ENCODE results near the gene TTBK2.

The TTBK2 gene

GRCh38 chr15:42868683-42869082 is 51.9 kb downstream of the TTBK2 start:
- no peaks in the 10 kb centered on the region for H3K27me3 ChIP-seq (ENCODE audit: insufficient read depth, low read depth, severe bottlenecking)
- no peak for DNase-seq
- no peaks in the 10 kb centered on the region for H3K9me3 ChIP-seq (ENCODE audit: severe bottlenecking)
- no peak overlapping the region for H3K27ac ChIP-seq
- no peak overlapping the region for H3K4me3 ChIP-seq (ENCODE audit: low read depth, low read length)
- no peak for TF ChIP-seq CTCF (IDR thresholded peaks at IDR 0.05; ENCODE audit: low read depth, low read length)
- H3K36me3 ChIP-seq: no peaks in the 10 kb centered on the region

DNA sequence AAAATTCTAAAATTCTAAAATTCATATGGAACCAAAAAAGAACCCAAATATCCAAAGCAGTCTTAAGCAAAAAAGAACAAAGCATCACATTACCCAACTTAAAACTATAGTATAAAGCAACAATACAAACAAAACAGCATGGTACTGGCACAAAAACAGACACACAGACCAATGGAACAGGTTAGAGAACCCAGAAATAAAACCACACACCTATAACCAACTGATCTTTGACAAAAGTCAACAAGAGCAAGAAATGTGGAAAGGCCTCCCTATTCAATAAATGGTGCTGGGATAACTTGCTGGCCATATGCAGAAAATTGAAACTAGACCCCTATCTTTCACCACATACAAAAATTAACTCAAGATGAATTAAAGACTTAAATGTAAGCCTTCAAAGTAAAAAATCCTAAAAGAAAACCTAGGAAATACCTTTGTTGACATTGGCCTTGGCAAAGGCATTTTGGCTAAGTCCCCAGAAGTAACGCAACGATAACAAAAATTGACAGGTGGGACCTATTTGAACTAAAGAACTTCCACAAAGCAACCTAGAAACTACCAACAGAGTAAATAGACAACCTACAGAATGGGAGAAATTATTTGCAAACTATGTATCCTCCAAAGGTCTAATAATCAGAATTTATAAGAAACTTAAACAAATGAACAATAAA is 56.9 kb downstream of the TTBK2 start:
- Histone ChIP-seq H3K4me3 (ENCODE audit: low read depth, low read length) (no peak overlapping the region), H3K9me3 (ENCODE audit: severe bottlenecking) (no peaks in the 10 kb centered on the region), H3K27me3 (ENCODE audit: insufficient read depth, low read depth, severe bottlenecking) (no peaks in the 10 kb centered on the region), H3K36me3 (no peaks in the 10 kb centered on the region), H3K27ac (no peak overlapping the region)
- DNase-seq: no peak
- no peak for TF ChIP-seq CTCF (IDR thresholded peaks at IDR 0.05; ENCODE audit: low read depth, low read length)

DNA sequence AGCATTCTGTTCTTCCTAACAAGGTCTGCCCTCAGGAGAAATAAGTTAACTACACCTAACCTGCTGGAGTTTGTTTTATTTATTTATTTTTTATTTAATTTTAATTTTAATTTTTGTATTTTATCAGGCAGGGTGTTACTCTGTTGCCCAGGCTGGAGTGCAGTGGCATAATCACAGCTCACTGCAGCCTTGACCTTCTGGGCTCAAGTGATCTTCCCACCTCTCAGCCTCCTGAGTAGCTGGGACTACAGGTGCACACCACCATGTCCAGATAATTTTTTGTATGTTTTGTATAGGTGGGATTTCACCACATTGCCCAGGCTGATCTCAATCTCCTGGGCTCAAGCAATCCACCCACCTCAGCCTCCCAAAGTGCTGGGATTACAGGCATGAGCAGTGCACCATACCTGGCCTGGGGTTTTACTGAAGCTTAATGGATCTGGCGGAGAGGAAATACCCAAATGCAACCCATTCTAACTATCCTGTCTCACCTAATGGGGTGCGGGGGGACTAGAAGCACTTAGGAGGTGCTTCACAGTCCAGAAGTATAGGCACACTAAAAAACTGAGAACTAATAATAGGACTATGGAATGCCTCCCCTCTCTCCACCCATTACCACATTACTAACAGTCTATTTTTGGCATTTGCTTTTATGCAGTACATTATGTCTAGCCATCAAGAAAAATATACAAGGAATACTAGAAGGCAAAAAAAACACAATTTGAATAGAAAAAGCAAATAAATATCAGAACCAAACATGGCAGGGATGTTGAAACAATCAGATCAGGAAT is 61.4 kb downstream of the TTBK2 start:
- no peak for DNase-seq
- Histone ChIP-seq H3K27me3 (ENCODE audit: insufficient read depth, low read depth, severe bottlenecking) (no peaks in the 10 kb centered on the region), H3K36me3 (no peaks in the 10 kb centered on the region), H3K4me3 (ENCODE audit: low read depth, low read length) (no peak overlapping the region), H3K27ac (no peak overlapping the region), H3K9me3 (ENCODE audit: severe bottlenecking) (no peaks in the 10 kb centered on the region)
- TF ChIP-seq CTCF (IDR thresholded peaks at IDR 0.05; ENCODE audit: low read depth, low read length): no peak

- Histone ChIP-seq H3K9me3 (ENCODE audit: severe bottlenecking) (no peaks in the 10 kb centered on the region), H3K27me3 (ENCODE audit: insufficient read depth, low read depth, severe bottlenecking) (no peaks in the 10 kb centered on the region), H3K4me3 (ENCODE audit: low read depth, low read length) (no peak overlapping the region), H3K36me3 (no peaks in the 10 kb centered on the region), H3K27ac (no peak overlapping the region)
- TF ChIP-seq CTCF (IDR thresholded peaks at IDR 0.05; ENCODE audit: low read depth, low read length): no peak
- DNase-seq: no peak
These were observed 62.0 kb downstream of the TTBK2 start for GRCh38 chr15:42858540-42858939.

GRCh38 chr15:42854576-42854975 is 66.0 kb downstream of the TTBK2 start:
- Histone ChIP-seq H3K27ac (no peak overlapping the region), H3K27me3 (ENCODE audit: insufficient read depth, low read depth, severe bottlenecking) (no peaks in the 10 kb centered on the region)
- DNase-seq: no peak

More at GRCh38 chr15:42854576-42854975, 66.0 kb downstream of the TTBK2 start:
- TF ChIP-seq CTCF (IDR thresholded peaks at IDR 0.05; ENCODE audit: low read depth, low read length): no peak
- H3K4me3 ChIP-seq (ENCODE audit: low read depth, low read length): no peak overlapping the region
- no peaks in the 10 kb centered on the region for H3K9me3 ChIP-seq (ENCODE audit: severe bottlenecking)
- no peaks in the 10 kb centered on the region for H3K36me3 ChIP-seq

Measured in WERI-Rb-1 (cell line).